Karpas-422 (cell line): ENCODE results near the gene PXMP4. TPM values are rescaled to one million over a fixed set of nuclear protein-coding genes. Genes with fewer than 3 reads are reported as not detected.

Experiments
- DNase-seq: peaks from one replicate; pipeline ENCODE4 v3.0.0-alpha.2; 2015
- H2AFZ ChIP-seq: fragments of 200-600 bp; sonication (generic); 2 replicates; pipeline ENCODE4 v1.6.1; 2014; ENCODE audit warnings: antibody characterized with exemption, low read length, mixed read lengths
- H3K27ac ChIP-seq: fragments of 200-600 bp; sonication (generic); 2 replicates; pipeline ENCODE4 v1.5.1; 2014; ENCODE audit warnings: mild to moderate bottlenecking, low read length, moderate library complexity
- H3K27me3 ChIP-seq: fragments of 200-600 bp; sonication (generic); 2 replicates; pipeline ENCODE4 v1.6.1; 2014; ENCODE audit warnings: low read length, mixed read lengths
- H3K36me3 ChIP-seq: fragments of 200-600 bp; sonication (generic); 2 replicates; pipeline ENCODE4 v1.6.1; 2014; ENCODE audit warnings: low read length, mixed read lengths; ENCODE audit not compliant: insufficient read depth
- H3K4me1 ChIP-seq: fragments of 200-600 bp; sonication (generic); 2 replicates; pipeline ENCODE4 v1.6.1; 2014; ENCODE audit warnings: mild to moderate bottlenecking, low read length, mixed read lengths
- H3K4me2 ChIP-seq: fragments of 200-600 bp; sonication (generic); 2 replicates; pipeline ENCODE4 v1.6.1; 2014; ENCODE audit warnings: low read length, low read depth, mild to moderate bottlenecking; ENCODE audit not compliant: poor library complexity, severe bottlenecking
- H3K4me3 ChIP-seq: fragments of 200-600 bp; sonication (generic); 2 replicates; pipeline ENCODE4 v1.5.1; 2014; ENCODE audit warnings: mild to moderate bottlenecking, antibody characterized with exemption, low read length, mixed read lengths
- H3K79me2 ChIP-seq: fragments of 200-600 bp; sonication (generic); 2 replicates; pipeline ENCODE4 v1.6.1; 2014; ENCODE audit warnings: mild to moderate bottlenecking, low read length, mixed read lengths
- H3K9ac ChIP-seq: fragments of 200-600 bp; sonication (generic); 2 replicates; pipeline ENCODE4 v1.6.0; 2014; ENCODE audit warnings: low read length
- H3K9me2 ChIP-seq: fragments of 200-600 bp; sonication (generic), shearing (Covaris generic); replicated peaks from 2 replicates; pipeline ENCODE4 v1.6.0; 2014; ENCODE audit warnings: mild to moderate bottlenecking, low read length, moderate library complexity; ENCODE audit not compliant: insufficient read depth
- H3K9me3 ChIP-seq: fragments of 300-700, 200-600 bp; sonication (generic); 2 replicates; pipeline ENCODE4 v1.6.1; 2014; ENCODE audit warnings: low read length, mixed read lengths
- H4K20me1 ChIP-seq: fragments of 200-600 bp; sonication (generic); 2 replicates; pipeline ENCODE4 v1.6.1; 2014; ENCODE audit warnings: mild to moderate bottlenecking, antibody characterized with exemption, low read length, low read depth; ENCODE audit not compliant: insufficient read depth
- total RNA-seq: library from RNA; depleted of rRNA; stranded (reverse); fragments of >200 nt; shearing (Covaris generic); gene quantifications from 2 replicates; pipeline ENCODE4 v1.2.3, GENCODE V29; 2014; ENCODE audit warnings: low replicate concordance

Gene PXMP4
- total RNA-seq, 1 experiment from 2014 or later, result 4.7 TPM

DNA sequence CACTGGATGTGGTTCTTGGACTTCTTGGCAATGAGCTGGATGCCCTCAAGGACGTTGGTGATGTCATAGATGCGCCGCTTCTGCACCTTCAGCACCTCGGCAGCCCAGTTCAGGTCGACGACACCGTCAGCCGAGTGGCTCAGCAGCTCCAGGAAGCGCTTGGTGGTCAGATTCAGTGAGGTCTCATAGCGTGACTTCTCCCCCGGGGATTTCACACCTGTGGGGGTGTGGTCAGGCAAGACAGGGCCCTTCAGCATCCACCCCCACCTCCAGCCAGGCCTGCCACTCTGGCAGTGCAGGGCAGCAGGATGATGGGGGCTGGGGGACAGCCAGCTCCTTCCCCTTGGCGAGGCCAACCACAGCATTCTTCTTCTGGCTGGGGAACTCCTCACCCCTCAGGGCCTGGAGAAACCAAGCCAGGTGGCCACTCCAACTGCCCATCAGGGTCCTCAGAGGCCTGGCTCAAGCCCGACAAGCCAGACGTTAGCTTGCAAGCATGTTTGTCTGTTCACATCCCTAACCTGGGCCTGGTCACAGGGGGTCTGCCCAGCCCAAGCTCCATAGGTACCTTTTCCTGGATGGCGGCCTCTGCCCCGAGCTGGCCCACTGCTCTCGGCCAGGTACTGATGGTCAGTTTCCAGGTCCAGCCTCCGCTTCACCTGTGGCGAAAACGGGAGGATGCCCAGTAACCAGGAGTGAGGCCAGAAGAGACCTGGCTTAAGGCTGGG, 40.2 kb downstream of the PXMP4 start:
- Histone ChIP-seq H3K27me3 (no peaks in the 10 kb centered on the region), H3K4me1 (peaks cover 68% of the 10 kb centered on the region), H3K4me3 (peak overlapping the region; percentile 39; the same call in 1 of the 2 replicates), H3K27ac (peak overlapping the region; percentile 92), H3K36me3 (no peaks in the 10 kb centered on the region), H3K9me3 (no peaks in the 10 kb centered on the region), H3K4me2 (peak overlapping the region; percentile 57), H4K20me1 (peaks cover 12% of the 10 kb centered on the region; the same call in 1 of the 2 replicates), H3K9me2 (no peaks in the 10 kb centered on the region), H2AFZ (no peak overlapping the region), H3K9ac (peak overlapping the region; percentile 66), H3K79me2 (peaks cover 48% of the 10 kb centered on the region)
- peak; percentile 91 for DNase-seq

DNA sequence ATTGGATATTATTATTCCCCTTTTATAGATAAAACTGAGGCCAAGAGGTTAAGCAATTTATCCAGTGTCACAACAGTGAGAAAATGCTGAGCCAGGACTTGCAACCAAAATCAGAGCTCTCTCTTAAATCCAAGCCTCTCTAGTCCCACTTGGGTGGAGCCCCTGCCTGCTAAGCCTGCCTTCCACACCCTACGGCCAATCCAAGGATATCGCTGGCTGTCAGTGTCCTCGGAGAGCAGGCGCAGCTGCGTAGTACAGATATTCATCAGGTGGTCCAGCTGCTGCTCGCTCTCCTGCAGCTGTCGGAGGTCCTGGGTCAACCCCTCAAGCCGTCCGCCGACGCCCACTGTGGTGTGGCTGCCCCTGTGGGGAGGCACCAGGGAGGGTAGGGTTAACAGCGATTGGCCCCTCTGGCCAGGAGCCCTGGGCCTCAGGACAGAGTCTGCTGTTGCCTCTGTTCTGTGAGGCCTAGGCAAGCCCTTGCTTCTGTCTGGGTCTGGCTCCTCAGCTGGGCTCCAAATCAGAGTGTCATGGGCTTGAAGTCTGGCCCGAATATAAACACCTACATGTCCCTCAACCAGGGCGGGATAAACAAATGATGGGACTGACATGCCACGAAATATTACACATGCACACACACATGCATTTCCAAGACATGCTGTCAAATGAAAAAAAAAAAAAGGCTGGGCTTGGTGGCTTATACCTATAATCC, 42.0 kb downstream of the PXMP4 start:
- Histone ChIP-seq H3K4me1 (peaks cover 64% of the 10 kb centered on the region), H3K27ac (peak overlapping the region; percentile 92), H3K27me3 (no peaks in the 10 kb centered on the region), H3K9me3 (no peaks in the 10 kb centered on the region), H3K9me2 (no peaks in the 10 kb centered on the region), H3K9ac (no peak overlapping the region), H3K4me3 (no peak overlapping the region), H2AFZ (no peak overlapping the region), H3K79me2 (peaks cover 40% of the 10 kb centered on the region), H4K20me1 (no peaks in the 10 kb centered on the region), H3K4me2 (no peak overlapping the region), H3K36me3 (no peaks in the 10 kb centered on the region)
- DNase-seq, result no peak

DNA sequence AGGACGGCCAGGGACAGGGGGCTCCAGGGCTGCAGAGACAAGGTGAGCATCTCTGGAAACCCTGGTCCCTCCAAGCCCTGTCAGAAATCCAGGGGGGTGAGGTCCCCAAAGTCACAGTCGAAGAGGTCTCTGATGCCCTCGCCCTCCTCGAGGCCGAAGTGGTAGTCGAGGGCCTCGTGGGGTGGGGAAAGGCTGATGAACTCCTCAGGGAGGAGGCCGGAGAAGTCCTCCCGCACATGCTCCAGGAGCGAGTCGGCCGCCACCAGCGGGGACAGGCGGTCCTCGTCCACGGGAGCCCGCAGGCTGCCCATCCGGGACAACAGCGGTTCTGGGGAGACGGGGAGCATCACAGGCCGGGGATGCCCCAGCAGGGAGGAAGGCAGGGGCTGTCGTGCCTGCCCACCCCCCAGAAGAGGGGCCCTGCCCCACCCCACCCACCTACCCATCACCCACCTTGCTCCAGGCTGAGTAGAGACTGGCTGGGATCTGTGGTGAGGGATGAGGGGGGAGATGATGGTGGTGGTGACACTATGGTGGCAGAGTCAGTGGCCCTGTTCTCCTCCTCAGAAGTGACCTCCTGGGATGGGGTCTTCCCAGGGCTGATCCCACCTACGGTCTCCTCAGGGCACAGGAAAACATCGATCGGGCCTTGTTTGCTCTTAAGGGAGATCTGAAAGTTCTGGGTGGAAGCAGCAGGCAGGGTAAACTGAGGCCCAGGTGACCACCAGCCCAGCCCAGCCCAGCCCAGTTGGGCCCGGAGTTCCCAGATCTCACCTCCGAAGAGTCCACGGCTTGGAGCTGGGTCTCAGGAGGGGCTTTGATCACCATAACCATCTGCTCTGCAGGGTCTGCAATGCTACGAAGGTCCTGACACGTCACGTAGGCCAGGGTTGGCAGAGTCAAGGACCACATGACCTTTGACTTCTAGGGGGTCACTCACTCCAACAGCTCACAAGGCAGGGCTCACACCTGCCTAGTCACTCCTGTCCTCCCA, 43.2 kb downstream of the PXMP4 start:
- no peaks in the 10 kb centered on the region for H3K27me3 ChIP-seq
- no peaks in the 10 kb centered on the region for H3K9me2 ChIP-seq
- no peak overlapping the region for H3K27ac ChIP-seq
- no peak overlapping the region for H3K4me3 ChIP-seq
- H4K20me1 ChIP-seq, result no peaks in the 10 kb centered on the region
- H3K36me3 ChIP-seq, result peaks cover 5% of the 10 kb centered on the region; the same call in 1 of the 2 replicates
- DNase-seq, result no peak
- no peak overlapping the region for H2AFZ ChIP-seq
- no peak overlapping the region for H3K4me2 ChIP-seq
- H3K9ac ChIP-seq, result no peak overlapping the region
- peaks cover 64% of the 10 kb centered on the region for H3K4me1 ChIP-seq
- H3K9me3 ChIP-seq, result no peaks in the 10 kb centered on the region
- H3K79me2 ChIP-seq, result peaks cover 40% of the 10 kb centered on the region

DNA sequence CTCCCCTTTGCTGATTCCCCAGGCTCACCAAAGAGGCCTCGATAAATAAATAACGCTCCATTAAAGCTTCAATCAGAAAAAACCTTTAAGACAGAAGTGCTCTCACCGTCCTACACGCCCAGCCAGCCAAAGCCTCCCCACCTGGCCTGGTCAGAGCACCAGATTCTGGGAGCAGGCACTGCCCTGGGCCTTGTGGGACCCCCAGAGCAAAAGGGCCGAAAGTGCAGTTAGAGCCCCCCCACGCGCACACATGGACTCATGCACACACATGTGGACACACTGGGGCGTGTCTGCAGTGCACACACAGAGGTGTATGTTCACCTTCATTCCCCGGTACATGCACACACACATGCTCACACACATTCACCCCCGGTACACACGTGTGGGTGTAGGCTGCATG, 44.0 kb downstream of the PXMP4 start:
- H3K9ac ChIP-seq, result no peak overlapping the region
- peaks cover 64% of the 10 kb centered on the region for H3K4me1 ChIP-seq
- H3K79me2 ChIP-seq, result peaks cover 39% of the 10 kb centered on the region
- no peak overlapping the region for H3K4me3 ChIP-seq
- H3K9me2 ChIP-seq, result no peaks in the 10 kb centered on the region
- H3K36me3 ChIP-seq, result peaks cover 12% of the 10 kb centered on the region; the same call in 1 of the 2 replicates
- H3K4me2 ChIP-seq, result no peak overlapping the region
- H3K9me3 ChIP-seq, result no peaks in the 10 kb centered on the region
- no peak for DNase-seq
- H4K20me1 ChIP-seq, result no peaks in the 10 kb centered on the region
- H2AFZ ChIP-seq, result no peak overlapping the region
- peak overlapping the region; percentile 85 for H3K27ac ChIP-seq
- no peaks in the 10 kb centered on the region for H3K27me3 ChIP-seq

DNA sequence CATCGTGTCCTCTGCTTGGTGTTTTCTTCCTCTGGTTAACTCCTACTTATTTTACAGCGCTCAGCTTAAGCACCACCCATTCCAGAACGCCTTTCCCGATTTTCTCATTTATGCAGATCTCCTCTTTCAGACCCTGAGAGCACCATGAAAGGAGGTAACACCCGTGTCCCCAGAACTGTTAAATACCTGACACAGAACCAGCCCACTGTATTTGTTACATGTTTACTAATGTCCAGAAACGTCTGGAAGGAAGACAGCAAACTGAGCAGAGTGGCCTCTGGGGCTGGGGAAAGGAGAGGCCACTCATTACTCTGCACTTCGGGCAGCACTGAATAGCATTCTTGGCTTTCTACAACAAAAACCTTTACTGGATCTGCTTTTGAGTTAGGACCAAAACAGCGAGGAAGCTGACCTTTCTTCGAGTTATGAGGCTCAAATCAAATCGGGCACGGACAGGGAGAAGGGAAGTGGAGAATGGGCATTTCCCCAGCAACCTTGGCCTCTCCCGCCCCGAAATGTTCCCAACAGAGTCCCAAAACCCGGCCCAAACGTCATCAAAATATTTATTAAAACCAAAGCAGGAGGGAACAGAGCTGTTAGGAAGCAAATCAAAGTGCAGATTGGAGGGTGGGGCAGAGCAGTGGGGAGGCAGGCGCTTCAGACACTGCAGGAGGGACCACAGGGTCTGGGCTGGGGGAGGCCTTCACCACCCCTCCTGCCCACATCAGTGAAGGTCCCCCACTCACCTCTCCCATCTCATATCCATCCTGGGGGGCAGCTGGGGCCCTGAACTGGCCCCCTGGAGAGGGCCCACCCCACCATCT, 44.8 kb downstream of the PXMP4 start:
- Histone ChIP-seq H3K4me1 (peaks cover 64% of the 10 kb centered on the region), H3K9ac (peak overlapping the region; percentile 89), H2AFZ (no peak overlapping the region), H4K20me1 (no peaks in the 10 kb centered on the region), H3K36me3 (peaks cover 16% of the 10 kb centered on the region; the same call in 1 of the 2 replicates), H3K79me2 (peaks cover 34% of the 10 kb centered on the region), H3K4me2 (peak overlapping the region; percentile 88), H3K9me3 (no peaks in the 10 kb centered on the region), H3K27me3 (no peaks in the 10 kb centered on the region), H3K4me3 (peak overlapping the region; percentile 80; the same call in 1 of the 2 replicates), H3K27ac (peak overlapping the region; percentile 85), H3K9me2 (no peaks in the 10 kb centered on the region)
- no peak for DNase-seq

DNA sequence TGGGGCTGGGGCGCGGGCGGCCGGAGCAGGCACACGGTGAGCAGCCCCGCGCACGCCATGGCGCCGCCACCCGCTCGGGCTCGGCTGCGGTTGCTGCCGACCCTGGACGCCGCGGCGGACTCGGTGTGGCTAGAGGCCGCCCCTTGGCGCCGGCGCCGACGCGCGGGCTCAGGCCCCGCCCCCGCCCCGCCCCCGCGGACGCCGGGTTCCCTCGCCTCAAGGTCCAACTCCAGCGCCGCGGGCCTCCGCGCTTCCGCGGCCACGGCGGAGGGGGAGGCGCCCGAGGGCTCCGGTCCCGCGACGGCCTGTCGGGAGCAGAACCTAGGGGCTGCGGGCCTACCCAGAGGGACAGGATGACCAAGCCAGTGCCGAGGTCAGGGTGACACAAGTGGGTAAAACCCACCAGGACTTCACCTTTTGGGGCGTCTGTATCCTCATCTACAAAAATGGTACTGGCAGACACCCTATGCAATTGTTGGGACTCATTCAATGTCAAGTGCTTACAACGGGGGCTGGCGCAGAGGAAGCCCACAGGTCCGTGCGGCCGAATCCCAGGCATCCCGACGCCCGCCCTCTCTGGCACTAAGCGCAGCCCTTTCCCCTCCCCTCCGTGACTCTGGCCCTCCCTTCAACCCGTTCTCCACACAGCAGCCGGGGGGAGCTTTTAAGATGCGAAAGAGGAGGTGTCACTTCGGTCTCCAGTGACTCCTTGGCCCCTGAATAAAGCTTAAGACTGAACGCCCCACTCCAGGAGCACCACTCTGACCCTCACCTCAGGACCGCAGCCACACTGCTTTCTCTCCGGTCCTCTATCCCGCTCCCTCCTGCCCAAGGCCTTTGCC, 45.6 kb downstream of the PXMP4 start, which contains the start of gene NECAB3:
Gene NECAB3, minus strand, starts transcription at position 135 of the 842 bp plus-strand sequence. Its CDS starts 76 bp downstream, at position 59.
- Histone ChIP-seq H3K4me3 (peak within 1 kb of the TSS; percentile 80), H3K4me1 (peaks cover 64% of the 10 kb centered on the region), H3K9me2 (no peaks in the 10 kb centered on the region), H3K36me3 (peaks cover 16% of the 10 kb centered on the region; the same call in 1 of the 2 replicates), H2AFZ (peak within 1 kb of the TSS; percentile 14; the same call in 1 of the 2 replicates), H3K9ac (peak within 1 kb of the TSS; percentile 89), H3K27me3 (no peaks in the 10 kb centered on the region), H3K79me2 (peaks cover 30% of the 10 kb centered on the region), H3K4me2 (peak within 1 kb of the TSS; percentile 88), H4K20me1 (no peaks in the 10 kb centered on the region), H3K27ac (peak within 1 kb of the TSS; percentile 89), H3K9me3 (no peaks in the 10 kb centered on the region)
- peak; percentile 90 for DNase-seq
